Activated CD8-positive, alpha-beta memory T cell treated with anti-CD3 and anti-CD28 coated beads for 4 hours (primary cell): Measurements from ENCODE around the gene IPP.
"Not testable (repeated sequence)": the region's sequence is repeated elsewhere in the genome, so short reads cannot be mapped to it uniquely, and the experiment has no call there.

Experiments
- DNase-seq, 2 donors: peaks; one replicate each; pipeline ENCODE4 v3.0.0-alpha.2; 2020; ENCODE audit warnings: low read depth in 2 of 2

The IPP gene

DNA sequence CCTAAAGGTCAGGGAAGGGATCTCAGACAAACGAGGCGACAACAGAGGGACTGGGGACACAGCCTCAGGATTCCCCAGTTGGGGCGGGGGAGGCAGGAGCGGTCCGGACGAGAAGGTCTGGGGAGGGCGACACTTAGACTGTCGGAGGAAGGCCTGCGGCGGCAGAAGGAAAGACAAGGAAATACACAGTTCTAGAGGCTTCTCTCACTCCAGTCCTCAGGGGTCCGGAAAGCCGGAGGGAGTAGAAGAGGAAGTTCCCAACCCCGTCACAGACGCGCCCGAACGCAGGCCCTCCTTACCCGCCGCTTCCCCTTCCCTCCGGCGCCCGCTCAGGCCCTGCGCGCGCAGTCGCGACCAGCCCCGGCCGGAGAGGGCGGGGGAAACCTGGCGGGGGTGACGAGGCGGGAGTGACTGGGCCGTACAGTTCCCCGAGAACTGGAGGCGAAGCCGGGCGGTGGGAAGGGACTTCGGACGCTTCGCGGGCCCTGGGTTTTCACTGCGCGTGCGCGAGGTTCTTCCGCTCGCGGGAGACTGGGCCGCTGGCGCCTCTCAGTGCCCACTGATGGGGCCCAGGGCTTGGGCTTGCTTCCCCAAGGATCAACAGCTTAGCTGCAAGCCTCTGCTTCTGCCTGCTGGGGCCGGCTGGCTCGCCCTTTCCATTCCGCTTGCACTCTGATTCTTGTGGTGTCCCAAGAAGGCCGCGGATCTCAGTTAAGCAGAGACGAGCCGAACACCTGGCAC, at the start of gene IPP:
Gene IPP, minus strand, starts transcription at position 356 of the 741 bp plus-strand sequence. CDS start 4,242 bp downstream, outside the sequence.
- peak; percentile 85 to 87 for DNase-seq

DNA sequence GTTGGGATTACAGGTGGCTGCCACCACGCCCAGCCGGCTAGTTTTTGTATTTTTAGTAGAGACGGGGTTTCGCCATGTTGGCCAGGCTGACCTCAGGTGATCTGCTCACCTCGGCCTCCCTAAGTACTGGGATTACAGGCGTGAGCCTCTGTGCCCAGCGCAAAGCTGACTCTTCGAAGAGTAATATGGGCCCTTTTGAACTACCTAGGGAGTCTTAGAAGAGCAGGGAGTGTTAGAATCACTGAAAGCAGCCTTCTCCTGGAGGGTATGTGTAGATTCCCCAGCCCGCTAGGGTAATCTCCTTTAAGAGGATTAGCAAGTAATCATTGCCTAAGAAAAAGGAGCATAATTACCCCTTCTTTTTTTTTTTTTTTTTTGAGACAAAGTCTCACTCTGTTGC, 46.5 kb upstream of the IPP start:
- no peak for DNase-seq

DNA sequence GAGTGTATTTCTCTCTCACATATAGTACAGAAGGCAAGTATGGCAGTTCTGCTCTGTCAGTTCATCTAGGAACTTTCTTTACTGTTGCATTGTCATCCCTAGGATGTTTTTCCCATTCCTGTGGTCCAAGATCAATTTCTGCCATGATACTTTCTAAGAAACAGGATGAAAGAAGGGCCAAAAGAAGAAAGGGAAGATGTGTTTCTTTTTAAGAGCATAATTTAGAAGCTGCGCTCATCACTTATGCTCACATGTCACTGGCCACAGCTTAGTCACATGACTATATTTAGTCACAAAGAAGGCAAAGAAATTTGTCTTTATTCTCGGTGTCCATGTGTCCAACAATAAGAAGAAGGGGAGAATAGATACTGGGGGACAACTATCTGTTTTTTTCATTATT, 45.9 kb upstream of the IPP start:
- no peak for DNase-seq

DNA sequence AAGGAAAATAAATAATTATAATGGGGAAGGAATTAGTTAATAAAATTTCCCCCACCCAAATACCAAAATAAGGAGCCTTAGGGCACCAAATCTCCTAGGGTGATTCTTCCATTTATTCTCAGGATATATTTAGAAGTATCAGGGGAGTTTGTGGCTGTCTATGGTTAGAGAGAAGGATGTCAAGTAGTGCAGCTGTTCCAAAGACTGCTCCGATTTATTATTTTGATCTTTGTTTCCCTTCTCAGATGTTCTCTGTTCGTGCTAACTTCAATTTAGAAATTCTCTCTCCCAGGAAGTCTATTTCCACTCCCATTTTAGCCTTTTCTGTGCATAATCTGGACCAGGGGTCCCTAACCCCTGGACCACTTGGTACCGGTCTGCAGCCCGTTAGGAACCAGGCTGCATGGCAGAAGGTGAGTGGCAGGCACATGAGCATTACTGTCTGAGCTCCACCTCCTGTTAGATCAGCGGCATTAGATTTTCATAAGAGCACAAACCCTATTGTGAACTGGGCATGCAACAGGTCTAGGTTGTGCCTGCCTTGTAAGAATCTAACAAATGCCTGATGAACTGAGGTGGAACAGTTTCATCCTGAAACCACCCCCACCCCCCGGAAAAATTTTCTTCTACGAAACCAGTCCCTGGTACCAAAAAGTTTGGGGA, 43.6 kb upstream of the IPP start:
- no peak for DNase-seq

DNA sequence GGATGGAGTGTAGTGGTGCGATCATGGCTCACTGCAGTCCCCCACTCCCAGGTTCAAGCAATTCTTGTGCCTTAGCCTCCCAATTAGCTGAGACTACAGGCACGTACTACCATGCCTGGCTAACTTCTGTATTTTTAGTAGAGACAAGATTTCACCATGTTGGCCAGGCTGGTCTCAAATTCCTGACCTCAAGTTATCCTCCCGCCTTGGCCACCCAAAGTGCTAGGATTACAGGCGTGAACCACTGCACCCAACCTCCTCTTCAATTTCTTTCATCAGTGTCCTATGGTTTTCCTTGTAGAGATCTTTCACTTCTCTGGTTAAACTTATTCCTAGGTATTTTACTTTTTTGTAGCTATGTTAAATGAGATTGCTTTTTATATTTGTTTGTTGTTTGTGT, 42.3 kb upstream of the IPP start:
- DNase-seq: no peak

DNA sequence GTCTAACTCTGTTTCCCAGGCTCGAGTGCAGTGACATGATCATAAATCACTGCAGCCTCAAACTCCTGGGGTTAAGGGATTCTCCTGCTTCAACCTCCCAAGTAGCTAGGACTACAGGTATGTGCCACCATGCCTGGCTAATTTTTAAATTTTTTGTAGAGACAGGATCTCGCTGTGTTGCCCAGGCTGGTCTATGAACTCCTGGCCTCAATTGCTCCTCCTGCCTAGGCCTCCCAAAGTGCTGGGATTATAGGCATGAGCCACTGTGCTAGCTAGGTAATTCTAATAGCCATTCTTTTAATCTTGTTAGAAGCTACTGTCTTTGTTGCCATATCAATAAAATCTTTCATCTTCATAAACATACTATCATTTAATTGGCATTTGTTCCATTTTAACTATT, 39.1 kb upstream of the IPP start:
- no peak for DNase-seq

DNA sequence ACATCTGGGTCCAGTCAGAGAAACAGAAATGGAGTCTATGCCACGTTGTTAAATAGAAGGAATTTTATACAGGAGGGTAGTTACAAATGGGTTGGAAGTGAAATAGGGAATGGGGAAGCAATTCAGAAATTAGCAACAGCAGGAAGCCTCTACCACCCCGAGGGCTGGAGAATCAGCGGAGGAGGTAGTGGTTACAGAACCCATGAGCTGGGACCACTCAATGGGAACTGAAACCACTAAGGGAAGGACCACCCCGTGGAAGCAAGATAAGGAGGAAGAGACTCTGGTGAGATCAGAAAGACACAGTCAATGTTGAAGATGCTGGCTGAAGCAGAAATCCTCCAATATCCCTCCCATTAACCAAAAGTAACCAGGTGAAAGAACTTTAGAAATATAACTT, 37.5 kb upstream of the IPP start:
- DNase-seq: no peak

DNA sequence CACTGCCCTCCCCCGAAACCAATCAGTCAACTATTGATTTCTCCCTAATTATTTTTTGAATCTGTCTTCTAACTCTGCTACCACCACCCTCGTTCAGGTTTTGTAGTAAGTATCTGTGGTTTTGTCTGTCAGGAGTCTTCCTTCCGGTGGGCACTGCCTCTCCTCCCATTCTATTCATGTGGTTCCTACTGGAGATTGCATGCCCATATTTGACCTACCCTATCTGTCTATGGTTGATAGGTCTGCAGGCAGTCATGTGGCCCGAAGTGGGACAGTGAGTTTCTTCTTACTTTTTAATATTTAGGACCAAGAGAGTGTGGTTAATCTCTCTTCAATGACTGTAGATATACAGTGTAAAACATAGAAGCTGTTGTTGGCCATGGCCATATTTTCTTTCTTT, 35.1 kb upstream of the IPP start:
- no peak for DNase-seq

DNA sequence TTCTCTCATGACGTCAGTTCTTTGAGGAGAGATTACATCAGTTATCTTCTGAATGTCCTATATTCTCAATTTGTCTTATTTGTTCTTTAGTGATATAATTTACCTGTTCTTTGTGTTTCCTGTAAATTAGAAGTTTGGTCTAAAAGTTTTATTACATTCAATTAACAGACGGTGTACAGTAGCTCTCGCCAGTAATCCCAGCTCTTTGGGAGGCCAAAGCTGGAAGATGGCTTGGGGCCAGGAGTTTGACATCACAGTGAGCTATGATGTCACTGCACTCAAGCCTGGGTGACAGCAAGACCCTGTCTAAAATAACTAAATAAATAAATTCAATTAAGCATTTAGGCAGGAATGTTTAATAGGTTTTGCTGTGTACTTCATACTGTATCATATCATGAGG, 25.3 kb upstream of the IPP start:
- DNase-seq: no peak

DNA sequence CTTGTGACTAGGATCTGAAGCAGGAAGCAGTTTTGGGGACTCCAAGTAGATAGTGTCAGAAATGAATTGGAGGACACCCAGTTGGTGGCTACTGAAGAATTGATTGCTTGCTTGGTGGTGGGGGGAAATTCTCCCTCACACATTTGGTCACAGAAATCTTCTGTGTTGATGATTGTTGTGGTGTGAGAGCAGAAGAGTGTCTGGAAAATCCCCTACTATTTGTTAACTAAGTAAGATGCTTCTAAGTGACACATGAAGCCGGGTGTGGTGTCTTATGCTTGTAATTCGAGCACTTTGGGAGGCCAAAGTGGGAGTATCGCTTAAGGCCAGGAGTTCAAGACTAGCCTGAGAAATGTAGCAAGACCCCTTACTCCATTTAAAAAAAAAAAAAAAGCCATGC, 22.5 kb upstream of the IPP start:
- DNase-seq: no peak

DNA sequence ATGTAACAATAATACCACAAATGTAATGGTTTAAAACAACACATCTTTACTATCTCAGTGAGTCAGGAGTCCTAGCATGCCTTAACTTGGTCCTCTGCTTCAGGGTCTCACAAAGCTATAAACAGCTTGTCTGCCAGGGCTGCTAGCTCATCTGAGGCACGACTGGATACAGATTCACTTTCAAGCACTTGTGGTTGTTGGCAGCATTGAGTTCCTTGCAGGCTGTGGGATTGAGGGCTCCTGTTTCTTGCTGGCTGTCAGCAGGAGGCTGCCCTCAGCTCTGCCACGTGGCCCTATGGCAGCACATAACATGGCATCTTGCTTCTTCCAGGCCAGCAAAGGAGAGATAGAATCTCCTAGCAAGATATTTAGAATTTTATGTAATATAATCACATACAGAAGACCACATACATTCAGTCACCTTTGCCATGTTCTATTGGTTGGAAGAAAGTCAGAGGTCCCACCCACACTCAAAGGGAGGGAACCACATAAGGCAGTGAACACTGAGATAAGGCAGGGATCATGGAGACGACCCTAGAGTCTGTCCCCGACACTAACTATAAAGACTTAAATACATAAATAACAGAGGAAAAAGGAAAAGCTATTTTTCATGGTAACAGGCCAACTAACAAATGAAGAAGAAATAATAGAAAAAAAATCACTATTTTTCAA, 18.9 kb upstream of the IPP start:
- no peak for DNase-seq

DNA sequence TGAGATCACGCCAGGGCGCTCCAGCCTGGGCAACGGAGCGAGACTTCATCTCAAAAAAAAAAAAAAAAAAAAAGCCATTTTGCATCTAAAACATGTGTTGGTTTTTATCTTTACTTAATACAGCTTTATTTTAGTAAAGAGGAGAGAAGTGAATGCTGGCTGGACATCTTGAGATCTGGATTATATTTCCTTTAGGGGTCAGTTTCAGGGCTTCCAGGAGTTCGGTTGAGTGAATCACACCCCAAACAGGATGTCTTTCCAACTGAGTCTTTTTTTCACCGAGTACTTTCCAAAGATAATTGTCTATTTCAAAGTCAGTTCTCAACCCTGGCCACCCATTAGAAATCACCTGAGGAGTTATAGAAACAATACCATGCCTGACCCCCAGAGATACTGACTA, 16.6 kb upstream of the IPP start:
- DNase-seq: no peak

DNA sequence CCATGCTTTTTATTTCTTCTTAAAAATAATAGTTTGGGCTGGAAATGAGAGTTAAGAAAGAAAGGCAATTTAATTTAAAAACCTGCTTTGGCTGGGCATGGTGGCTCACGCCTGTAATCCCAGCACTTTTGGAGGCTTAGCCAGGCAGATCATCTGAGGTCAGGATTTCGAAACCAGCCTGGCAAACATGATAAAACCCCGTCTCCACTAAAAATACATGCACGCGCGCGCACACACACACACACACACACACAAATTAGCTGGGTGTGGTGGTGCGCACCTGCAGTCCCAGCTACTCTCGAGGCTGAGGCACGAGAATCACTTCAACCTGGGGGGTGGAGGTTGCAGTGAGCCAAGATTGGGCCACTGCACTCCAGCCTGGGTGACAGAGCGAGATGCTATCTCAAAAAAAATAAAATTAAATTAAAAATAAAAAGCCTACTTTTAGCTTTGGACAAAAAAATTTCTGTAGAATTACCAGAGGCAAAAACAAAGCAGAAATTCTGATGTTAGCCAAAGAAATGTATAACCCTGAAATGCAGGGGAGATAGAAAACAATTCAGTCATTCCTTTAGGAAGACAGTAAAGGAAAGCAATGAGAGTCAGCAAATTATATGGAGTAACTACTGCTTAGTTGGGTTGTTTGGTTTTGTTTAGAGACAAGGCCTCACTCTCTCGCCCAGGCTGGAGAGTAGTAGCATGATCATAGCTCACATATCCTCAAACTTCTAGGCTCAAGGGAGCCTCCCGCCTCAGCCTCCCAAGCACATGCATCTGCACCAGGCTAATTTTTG, 15.7 kb upstream of the IPP start:
- DNase-seq: no peak

DNA sequence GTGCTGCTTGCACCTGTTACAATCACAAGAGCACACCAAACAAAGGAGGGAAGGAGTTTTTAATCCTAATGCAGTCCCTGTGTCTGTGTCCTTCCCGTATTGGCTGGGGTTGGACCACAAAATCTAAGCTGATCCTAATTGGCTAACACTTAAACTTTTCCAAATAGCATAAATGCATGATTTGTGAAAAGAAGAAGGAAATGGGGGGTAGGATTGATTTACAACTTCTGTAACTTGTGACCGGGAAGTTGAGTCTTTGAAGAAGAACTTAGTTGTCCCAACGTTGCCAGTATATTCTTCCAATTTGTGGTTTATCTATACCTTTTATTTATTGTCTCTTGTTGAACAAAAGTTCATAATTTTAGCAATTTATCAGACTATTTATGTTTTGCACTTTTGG, 11.8 kb upstream of the IPP start:
- no peak for DNase-seq

DNA sequence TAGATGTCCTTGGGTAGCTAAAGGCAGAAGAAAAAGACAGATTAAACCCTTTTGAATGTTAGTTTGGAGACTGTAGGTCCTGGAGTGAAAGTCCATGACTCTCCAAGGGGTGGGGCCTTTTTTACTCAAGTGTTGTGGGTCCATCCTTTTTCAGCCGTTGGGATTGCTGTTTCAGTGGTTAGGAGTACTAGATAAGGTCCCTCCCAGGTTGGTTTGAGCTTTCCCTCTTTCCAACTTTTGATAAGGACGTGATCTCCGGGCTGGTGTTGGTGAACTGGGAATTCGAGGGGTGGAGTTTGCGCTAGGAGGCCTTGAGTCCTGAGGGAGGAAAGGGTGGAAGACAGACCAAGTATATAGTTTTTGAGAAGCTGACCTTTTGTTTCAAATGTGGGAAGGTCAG, 5.2 kb upstream of the IPP start:
- DNase-seq: no peak

DNA sequence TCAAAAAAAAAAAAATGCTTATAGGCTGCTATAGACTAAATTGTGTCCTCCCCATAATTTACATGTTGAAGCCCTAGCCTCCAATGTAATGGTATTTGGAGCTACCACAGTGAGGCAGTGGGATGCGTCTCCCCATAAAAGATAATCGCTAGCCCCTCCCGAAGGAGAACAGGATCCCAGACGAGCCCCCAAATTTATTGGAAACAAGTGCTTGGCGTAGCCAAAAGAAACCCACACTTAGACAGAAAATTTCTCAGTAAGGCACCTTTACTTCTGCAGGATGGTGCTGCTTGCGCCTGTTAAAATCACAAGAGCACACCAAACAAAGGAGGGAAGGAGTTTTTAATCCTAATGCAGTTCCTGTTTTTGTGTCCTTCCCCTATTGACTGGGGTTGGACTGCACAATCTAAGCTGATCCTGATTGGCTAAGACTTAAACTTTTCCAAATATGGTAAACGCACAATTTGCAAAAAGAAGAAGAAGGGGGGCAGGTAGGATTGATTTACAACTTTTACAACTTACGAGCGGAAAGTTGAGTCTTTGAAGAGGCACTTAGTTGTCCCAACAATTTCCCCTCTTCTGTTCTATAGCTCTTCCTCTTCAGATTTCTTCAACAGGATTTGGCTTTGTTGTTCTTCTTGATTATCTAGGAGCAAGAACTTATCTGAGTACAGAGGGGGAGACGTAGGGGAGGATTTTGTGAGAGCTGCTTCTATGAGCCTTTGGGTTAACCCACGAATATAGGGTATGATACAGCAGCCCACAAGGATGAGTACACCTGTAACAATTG, 3.0 kb upstream of the IPP start:
- DNase-seq: no peak

DNA sequence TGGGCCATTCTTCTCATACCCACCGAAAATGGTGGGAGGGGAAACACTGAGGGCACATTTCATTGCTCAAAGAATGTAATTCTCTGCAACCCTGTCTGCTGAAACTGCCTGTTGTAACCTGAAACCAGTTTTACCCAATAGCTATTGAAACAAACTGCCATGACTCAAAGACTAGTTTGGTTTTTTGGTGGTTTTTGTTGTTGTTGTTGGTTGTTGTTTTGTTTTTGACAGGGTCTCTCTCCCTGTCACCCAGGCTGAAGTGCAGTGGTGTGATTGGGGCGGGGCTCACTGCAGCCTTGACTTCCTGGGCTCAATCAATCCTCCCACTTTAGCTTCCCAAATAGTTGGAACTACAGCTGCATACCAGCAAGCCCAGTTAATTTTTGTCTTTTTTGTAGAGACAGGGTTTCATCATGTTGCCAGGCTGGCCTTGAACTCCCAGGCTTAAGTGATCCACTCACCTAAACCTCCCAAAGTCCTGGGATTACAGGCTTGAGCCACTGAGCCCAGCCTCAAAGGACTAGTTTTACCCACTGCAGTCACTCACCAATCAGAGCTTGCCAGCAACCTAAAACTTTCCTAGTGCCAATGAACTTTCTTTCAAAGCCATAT, 2.1 kb upstream of the IPP start:
- DNase-seq: no peak

DNA sequence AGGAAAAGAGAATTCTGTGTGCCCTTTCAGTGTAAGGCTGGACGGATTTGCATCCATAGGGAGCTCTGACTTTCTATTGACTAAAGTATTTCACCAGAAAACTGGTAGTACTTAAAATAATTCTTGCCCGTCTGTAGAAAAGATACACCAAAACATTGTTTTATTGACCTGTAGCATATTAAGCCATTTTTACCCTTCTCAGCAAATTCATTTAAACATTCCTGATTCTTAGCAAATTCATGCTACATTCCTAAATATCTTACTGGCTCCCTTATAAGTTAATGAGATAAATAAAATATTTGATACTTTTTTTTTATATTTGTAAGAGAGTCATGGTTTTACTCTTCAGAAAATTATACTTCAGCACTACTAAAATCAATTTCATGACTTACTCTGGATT, 1.6 kb upstream of the IPP start:
- no peak for DNase-seq

DNA sequence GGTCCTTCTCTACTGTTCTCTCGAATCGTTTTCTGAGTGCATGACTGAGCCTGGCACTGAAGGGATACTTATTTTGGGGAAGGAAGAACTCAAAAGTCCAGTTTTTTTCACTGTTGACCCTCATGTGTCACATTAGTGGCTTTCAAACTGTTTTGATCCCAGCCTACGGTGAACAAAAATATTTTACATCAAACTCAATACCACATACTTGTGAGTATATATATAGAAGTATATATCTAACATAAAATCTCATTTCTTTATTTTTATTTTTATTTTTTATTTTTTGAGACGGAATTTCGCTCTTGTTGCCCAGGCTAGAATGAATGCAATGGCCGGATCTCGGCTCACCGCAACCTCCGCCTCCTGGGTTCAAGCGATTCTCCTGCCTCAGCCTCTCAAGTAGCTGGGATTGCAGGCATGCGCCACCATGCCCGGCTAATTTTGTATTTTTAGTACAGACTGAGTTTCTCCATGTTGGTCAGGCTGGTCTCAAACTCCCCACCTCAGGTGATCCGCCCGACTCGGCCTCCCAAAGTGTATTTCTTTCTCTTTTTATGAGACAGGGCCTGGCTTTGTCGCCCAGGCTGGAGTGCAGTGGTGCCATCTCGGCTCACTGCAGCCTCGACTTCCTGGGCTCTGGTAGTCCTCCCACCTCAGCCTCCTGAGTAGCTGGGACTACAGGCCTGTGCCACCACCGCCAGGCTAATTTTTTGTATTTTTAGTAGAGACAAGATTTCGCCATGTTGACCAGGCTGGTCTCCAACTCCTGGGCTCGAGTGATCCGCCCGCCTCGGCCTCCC, 786 bp upstream of the IPP start:
- not testable (repeated sequence) for DNase-seq

DNA sequence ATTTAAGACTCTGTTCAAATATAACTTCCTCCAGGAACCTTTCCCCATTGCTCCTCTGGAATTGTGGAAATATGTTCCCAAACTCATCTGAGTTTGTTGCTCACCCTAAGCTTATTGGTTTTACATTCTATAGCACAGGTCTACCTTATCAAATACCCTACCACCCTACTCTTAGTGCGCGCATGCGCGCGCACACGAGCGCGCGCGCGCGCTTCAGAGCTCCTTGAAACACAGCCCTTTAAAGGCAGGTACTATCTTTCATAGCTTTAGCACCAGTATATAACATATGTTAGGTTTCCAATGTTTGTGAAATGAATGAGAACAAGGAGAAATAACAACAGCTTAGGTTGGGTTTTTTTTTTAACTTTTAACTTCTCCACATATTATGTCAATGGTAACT, 3.5 kb downstream of the IPP start:
- DNase-seq: no peak
